H9 (cell line): Measurements from ENCODE around the gene GOLT1A. TPM values are rescaled to one million over a fixed set of nuclear protein-coding genes. Genes with fewer than 3 reads are reported as not detected.

Source experiments
- DNase-seq: peaks from one replicate; pipeline ENCODE4 v3.0.0-alpha.2; 2017
- H2AFZ ChIP-seq: one replicate; pipeline ENCODE4 v1.6.1; 2013; ENCODE audit warnings: mild to moderate bottlenecking, low read length, control low read depth, moderate library complexity
- H2AK5ac ChIP-seq: 2 replicates; pipeline ENCODE4 v1.6.1; 2013; ENCODE audit warnings: low read length, control low read depth, mixed read lengths; ENCODE audit not compliant: insufficient read length
- H2BK120ac ChIP-seq: one replicate; pipeline ENCODE4 v1.6.1; 2013; ENCODE audit warnings: low read depth, mild to moderate bottlenecking, low read length, control low read depth, inconsistent platforms; ENCODE audit not compliant: poor library complexity, severe bottlenecking
- H2BK12ac ChIP-seq: 2 replicates; pipeline ENCODE4 v1.6.1; 2013; ENCODE audit warnings: low read length, control low read depth, mixed read lengths, low read depth; ENCODE audit not compliant: insufficient read length
- H2BK15ac ChIP-seq: 2 replicates; pipeline ENCODE4 v1.6.1; 2013; ENCODE audit warnings: low read depth, low read length, control low read depth
- H2BK20ac ChIP-seq: one replicate; pipeline ENCODE4 v1.6.1; 2013; ENCODE audit warnings: low read depth, mild to moderate bottlenecking, low read length, control low read depth, inconsistent platforms; ENCODE audit not compliant: poor library complexity, severe bottlenecking
- H2BK5ac ChIP-seq: 2 replicates; pipeline ENCODE4 v1.6.1; 2013; ENCODE audit warnings: low read length, control low read depth, mixed read lengths; ENCODE audit not compliant: insufficient read length
- H3K14ac ChIP-seq: 2 replicates; pipeline ENCODE4 v1.6.1; 2013; ENCODE audit warnings: low read length, control low read depth; ENCODE audit not compliant: insufficient read depth
- H3K18ac ChIP-seq: 2 replicates; pipeline ENCODE4 v1.6.1; 2013; ENCODE audit warnings: low read depth, mild to moderate bottlenecking, mixed read lengths, low read length, control low read depth; ENCODE audit not compliant: insufficient read length
- H3K23ac ChIP-seq: 2 replicates; pipeline ENCODE4 v1.6.1; 2013; ENCODE audit warnings: low read length, control low read depth, mixed read lengths, low read depth; ENCODE audit not compliant: insufficient read length
- H3K23me2 ChIP-seq: 2 replicates; pipeline ENCODE4 v1.6.1; 2013; ENCODE audit warnings: low read depth, mild to moderate bottlenecking, mixed read lengths, low read length, control low read depth; ENCODE audit not compliant: insufficient read length, poor library complexity, severe bottlenecking
- H3K27ac ChIP-seq: 2 replicates; pipeline ENCODE4 v1.5.1; 2013; ENCODE audit warnings: low read length, control low read depth, mixed read lengths, low read depth; ENCODE audit not compliant: insufficient read length
- H3K27me3 ChIP-seq: 2 replicates; pipeline ENCODE4 v1.6.1; 2013; ENCODE audit warnings: low read length, control low read depth, inconsistent platforms; ENCODE audit not compliant: insufficient read depth
- H3K4ac ChIP-seq: 2 replicates; pipeline ENCODE4 v1.6.1; 2013; ENCODE audit warnings: low read depth, mild to moderate bottlenecking, control low read depth, inconsistent platforms, low read length, moderate library complexity
- H3K4me1 ChIP-seq: 2 replicates; pipeline ENCODE4 v1.6.1; 2013; ENCODE audit warnings: low read length, control low read depth, inconsistent platforms; ENCODE audit not compliant: insufficient read depth
- H3K4me2 ChIP-seq: 2 replicates; pipeline ENCODE4 v1.6.1; 2013; ENCODE audit warnings: low read length, control low read depth, mixed read lengths; ENCODE audit not compliant: insufficient read length, insufficient read depth
- H3K56ac ChIP-seq: 2 replicates; pipeline ENCODE4 v1.6.1; 2013; ENCODE audit warnings: low read depth, mild to moderate bottlenecking, mixed read lengths, low read length, control low read depth; ENCODE audit not compliant: insufficient read length
- H3K79me1 ChIP-seq: 2 replicates; pipeline ENCODE4 v1.6.1; 2013; ENCODE audit warnings: low read depth, mild to moderate bottlenecking, moderate library complexity, low read length, control low read depth, inconsistent platforms; ENCODE audit not compliant: insufficient read depth, poor library complexity, severe bottlenecking
- H3K79me2 ChIP-seq: 2 replicates; pipeline ENCODE4 v1.6.1; 2013; ENCODE audit warnings: low read length, control low read depth, inconsistent platforms; ENCODE audit not compliant: insufficient read depth
- H3K9ac ChIP-seq: 2 replicates; pipeline ENCODE4 v1.6.1; 2013; ENCODE audit warnings: low read length, control low read depth, mixed read lengths; ENCODE audit not compliant: insufficient read length; ENCODE audit errors: extremely low read depth
- H3K9me3 ChIP-seq: one replicate; pipeline ENCODE4 v1.6.1; 2013; ENCODE audit warnings: low read depth, low read length, inconsistent platforms; ENCODE audit not compliant: control insufficient read depth
- H3T11ph ChIP-seq: one replicate; pipeline ENCODE4 v1.6.1; 2013; ENCODE audit warnings: mild to moderate bottlenecking, low read length, control low read depth, inconsistent platforms
- H4K20me1 ChIP-seq: one replicate; pipeline ENCODE4 v1.6.1; 2013; ENCODE audit not compliant: control insufficient read depth, insufficient read length, insufficient read depth
- H4K5ac ChIP-seq: 2 replicates; pipeline ENCODE4 v1.6.1; 2013; ENCODE audit warnings: low read depth, mild to moderate bottlenecking, mixed read lengths, low read length, control low read depth; ENCODE audit not compliant: insufficient read length
- H4K8ac ChIP-seq: replicated peaks from 2 replicates; pipeline ENCODE4 v1.6.1; 2013; ENCODE audit warnings: low read length, control low read depth, mixed read lengths, low read depth; ENCODE audit not compliant: insufficient read length
- H4K91ac ChIP-seq: 2 replicates; pipeline ENCODE4 v1.6.1; 2013; ENCODE audit warnings: low read depth, mild to moderate bottlenecking, moderate library complexity, mixed read lengths, low read length, control low read depth; ENCODE audit not compliant: insufficient read length
- H3K27ac Mint-ChIP-seq, 3 experiments: 2 replicates in 2 of 3; 3 replicates in 1 of 3; pipeline ENCODE4 v1.8.0; 2020 to 2021; ENCODE audit warnings: mixed read lengths in 3 of 3, mild to moderate bottlenecking in 1 of 3, moderate library complexity in 1 of 3
- H3K27me3 Mint-ChIP-seq: 2 replicates; pipeline ENCODE4 v1.8.0; 2021; ENCODE audit warnings: low read depth, mild to moderate bottlenecking, moderate library complexity, mixed read lengths
- H3K36me3 Mint-ChIP-seq, 3 experiments: 2 replicates in 2 of 3; 3 replicates in 1 of 3; pipeline ENCODE4 v1.8.0; 2020 to 2021; ENCODE audit warnings: low read depth in 3 of 3, mixed read lengths in 3 of 3; ENCODE audit not compliant: insufficient read depth in 1 of 3
- H3K4me1 Mint-ChIP-seq, 2 experiments: 2 replicates each; pipeline ENCODE4 v1.8.0; 2020; ENCODE audit warnings: mixed read lengths in 2 of 2
- H3K4me3 Mint-ChIP-seq, 2 experiments: 2 replicates in 1 of 2; 3 replicates in 1 of 2; pipeline ENCODE4 v1.8.0; 2020 to 2021; ENCODE audit warnings: mild to moderate bottlenecking in 2 of 2, mixed read lengths in 2 of 2, moderate library complexity in 1 of 2
- H3K9me3 Mint-ChIP-seq, 2 experiments: 2 replicates in 1 of 2; 3 replicates in 1 of 2; pipeline ENCODE4 v1.8.0; 2020; ENCODE audit warnings: mild to moderate bottlenecking in 2 of 2, mixed read lengths in 2 of 2, moderate library complexity in 1 of 2
- CTCF ChIP-seq: fragments of 200-600 bp; sonication (generic); conservative IDR thresholded peaks from 3 replicates; pipeline ENCODE4 v1.8.0; 2021; ENCODE audit warnings: antibody characterized with exemption, mild to moderate bottlenecking
- WGBS: extraction: QIAGEN DNeasy Blood & Tissue Kit; methylation state at CpG from one replicate; pipeline ENCODE4 v1.1.7; 2013; ENCODE audit warnings: missing lambda C conversion rate, low lambda C conversion rate, mixed read lengths; ENCODE audit not compliant: insufficient read length; ENCODE audit errors: extremely low coverage; 5-methylcytosine and 5-hydroxymethylcytosine counted together
- total RNA-seq: library from RNA; stranded (reverse); gene quantifications from 2 replicates; pipeline ENCODE4 v1.2.1, GENCODE V29; 2021

GOLT1A gene
- total RNA-seq, 1 experiment from 2014 or later: 4.2 TPM

GRCh38 chr1:204149107-204149506 is 64.7 kb downstream of the GOLT1A start:
- Histone ChIP-seq H2BK20ac (no peak overlapping the region), H2AFZ (no peak overlapping the region), H3K79me2 (no peaks in the 10 kb centered on the region), H4K8ac (no peak overlapping the region), H3T11ph (no peak overlapping the region), H2BK15ac (no peak overlapping the region), H2AK5ac (no peak overlapping the region), H3K56ac (no peak overlapping the region), H3K4me1 (peaks cover 4% of the 10 kb centered on the region; the same call in 1 of the 2 replicates), H3K27me3 (no peaks in the 10 kb centered on the region), H3K4me2 (no peak overlapping the region), H3K27ac (no peak overlapping the region), H3K23ac (no peak overlapping the region), H3K14ac (no peak overlapping the region), H3K18ac (no peak overlapping the region), H3K79me1 (no peaks in the 10 kb centered on the region), H3K9me3 (no peaks in the 10 kb centered on the region), H4K91ac (no peak overlapping the region), H2BK12ac (no peak overlapping the region), H4K5ac (no peak overlapping the region), H3K23me2 (peaks cover 6% of the 10 kb centered on the region), H3K9ac (no peak overlapping the region), H2BK120ac (no peak overlapping the region), H3K4ac (no peak overlapping the region), H4K20me1 (no peaks in the 10 kb centered on the region), H2BK5ac (no peak overlapping the region)
- peaks cover 0 to 10% (median 6%) of the 10 kb centered on the region in 3 experiments; a peak in 3 of 7 replicates for H3K36me3 Mint-ChIP-seq
- no CpG with 5 or more reads among the region's 2 CpGs for WGBS
- no peaks in the 10 kb centered on the region; a peak in 1 of 5 replicates for H3K9me3 Mint-ChIP-seq
- TF ChIP-seq CTCF: no peak
- no peak overlapping the region for H3K27ac Mint-ChIP-seq
- DNase-seq: no peak
- no peak overlapping the region for H3K4me3 Mint-ChIP-seq
- peaks cover 46 to 52% of the 10 kb centered on the region in 2 experiments for H3K4me1 Mint-ChIP-seq
- H3K27me3 Mint-ChIP-seq: peaks cover 39% of the 10 kb centered on the region

Other genes with a start within 250 kb of the GOLT1A start
- 120 TPM in 2 replicates for gene SOX13, start 140.9 kb downstream of the GOLT1A start, total RNA-seq
- gene ETNK2, start 61.9 kb downstream of the GOLT1A start, total RNA-seq: 17.6 and 18.6 TPM in 2 replicates
- not detected in 2 replicates for gene REN, start 47.7 kb downstream of the GOLT1A start, total RNA-seq
- 0.59 and 0.68 TPM in 2 replicates for gene KISS1, start 17.5 kb downstream of the GOLT1A start, total RNA-seq
- gene PLEKHA6, start 145.9 kb upstream of the GOLT1A start, total RNA-seq: 1.6 and 2.1 TPM in 2 replicates
- gene PPP1R15B, start 197.8 kb upstream of the GOLT1A start, total RNA-seq: 44.6 and 45.9 TPM in 2 replicates